GM19468 (cell line): ENCODE results near the gene PQBP1.

Experiments used
- ATAC-seq: cut with Tn5 transposase; IDR thresholded peaks from one replicate; pipeline ENCODE4 v1.9.1; 2021; ENCODE audit warnings: mild to moderate bottlenecking, moderate library complexity, moderate number of reproducible peaks; ENCODE audit not compliant: unreplicated experiment; ENCODE audit errors: extremely low read depth

The PQBP1 gene

DNA sequence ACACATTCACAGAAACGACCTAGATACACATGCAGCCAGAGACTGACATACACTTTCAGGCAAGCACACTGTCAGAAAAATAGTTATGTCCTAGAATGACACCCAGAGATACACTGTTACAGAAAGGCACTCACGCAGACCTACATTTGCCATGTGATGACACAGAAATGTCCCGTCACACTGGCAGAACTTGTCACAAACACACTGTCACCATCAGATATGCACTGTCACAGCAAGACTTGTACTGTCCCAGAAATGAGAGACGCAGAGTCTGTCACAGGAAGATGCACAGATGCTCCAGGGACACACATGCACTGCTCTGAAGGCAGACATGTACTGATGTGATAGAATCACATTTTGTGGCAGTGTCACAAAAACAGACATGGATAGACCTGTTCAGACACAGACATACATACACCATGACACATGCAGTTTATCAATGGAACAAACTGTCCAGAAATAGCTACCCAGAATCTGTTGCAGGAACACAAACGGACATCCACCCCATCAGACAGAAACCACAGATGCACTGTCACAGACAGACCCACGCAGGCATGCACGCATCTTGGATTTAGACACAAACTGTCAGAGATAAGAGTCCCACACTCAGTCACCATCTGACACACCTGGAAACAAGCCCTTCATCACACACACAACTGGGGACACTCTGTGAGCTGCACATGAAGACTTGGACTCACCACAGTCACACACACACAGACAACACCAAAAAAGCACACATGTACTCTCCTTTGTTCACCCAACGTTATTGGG is 22.4 kb downstream of the PQBP1 start:
- no peak for ATAC-seq

DNA sequence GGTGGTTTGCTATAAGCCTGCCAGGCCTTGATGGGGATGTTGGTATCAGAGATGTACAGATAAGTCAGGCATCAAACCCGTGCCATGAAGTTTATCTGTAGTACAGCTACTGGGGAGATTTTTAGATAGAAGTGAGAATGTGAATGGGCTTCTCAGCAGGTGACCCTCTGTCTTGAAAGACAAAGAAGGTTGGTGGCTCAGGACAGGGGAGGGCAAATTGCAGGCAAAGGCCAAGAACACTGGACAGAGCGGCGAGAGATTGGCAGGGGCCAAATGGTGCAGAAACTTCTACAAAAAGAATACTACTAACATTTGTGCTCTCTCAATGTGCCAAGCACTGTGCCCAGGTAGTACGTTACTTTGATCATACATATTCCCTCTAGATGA is 23.0 kb downstream of the PQBP1 start:
- no peak for ATAC-seq

DNA sequence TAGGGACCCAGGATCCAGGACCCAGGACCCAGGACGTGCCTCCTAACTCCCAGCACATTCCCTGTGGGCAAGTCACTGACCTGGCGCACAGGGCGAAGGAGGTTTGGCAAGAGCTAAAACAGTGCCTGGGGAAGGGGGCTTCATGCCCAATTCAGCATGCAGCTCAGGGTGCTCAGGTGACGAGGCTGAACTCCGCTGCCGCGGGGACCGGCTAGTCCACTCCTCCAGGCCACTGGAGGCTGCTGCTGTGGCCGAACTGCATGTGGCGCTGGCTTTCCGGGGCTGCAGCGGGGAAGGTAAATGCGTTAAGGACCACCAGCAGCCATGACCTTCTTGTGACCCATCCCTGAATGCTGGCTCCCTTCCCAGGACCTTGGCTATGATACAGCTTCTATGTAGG is 26.0 kb downstream of the PQBP1 start:
- no peak for ATAC-seq

DNA sequence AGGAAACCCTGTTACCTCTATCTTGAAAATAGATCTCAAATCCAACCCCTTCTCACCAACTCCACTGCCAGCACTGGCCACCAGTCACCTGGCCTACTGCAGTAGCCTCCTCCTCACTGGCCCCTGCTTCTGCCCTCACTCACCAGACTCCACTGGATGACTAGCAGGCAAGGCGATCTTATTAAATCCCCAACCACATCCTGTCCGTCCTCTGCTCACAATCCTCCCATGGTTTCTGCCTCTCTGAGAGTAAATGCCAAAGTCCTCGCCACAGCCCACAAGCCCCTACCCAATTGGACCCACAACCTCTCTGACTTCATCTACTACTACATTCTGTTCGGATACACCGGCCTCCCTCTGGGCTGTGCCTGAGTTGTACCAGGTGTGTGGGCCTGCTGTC is 26.5 kb downstream of the PQBP1 start:
- ATAC-seq, result no peak

DNA sequence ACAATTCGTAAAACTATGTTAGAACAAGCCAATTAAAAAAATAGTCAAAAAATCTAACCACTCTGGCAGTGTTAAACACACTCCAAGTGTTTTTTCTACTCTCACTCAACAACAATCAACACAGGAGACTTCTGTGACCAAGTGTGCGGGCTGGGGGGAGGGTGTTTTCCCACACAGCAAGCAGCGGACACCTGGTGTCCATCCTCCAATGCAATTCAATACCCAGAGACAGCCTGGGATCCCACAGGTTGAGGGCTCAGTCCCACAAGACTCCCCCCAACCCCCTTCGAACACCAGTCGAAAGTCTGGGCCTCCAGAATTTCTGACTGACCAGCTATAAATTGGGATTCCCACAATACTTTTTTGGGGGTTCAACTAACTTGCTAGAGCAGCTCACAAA is 29.4 kb downstream of the PQBP1 start:
- no peak for ATAC-seq

DNA sequence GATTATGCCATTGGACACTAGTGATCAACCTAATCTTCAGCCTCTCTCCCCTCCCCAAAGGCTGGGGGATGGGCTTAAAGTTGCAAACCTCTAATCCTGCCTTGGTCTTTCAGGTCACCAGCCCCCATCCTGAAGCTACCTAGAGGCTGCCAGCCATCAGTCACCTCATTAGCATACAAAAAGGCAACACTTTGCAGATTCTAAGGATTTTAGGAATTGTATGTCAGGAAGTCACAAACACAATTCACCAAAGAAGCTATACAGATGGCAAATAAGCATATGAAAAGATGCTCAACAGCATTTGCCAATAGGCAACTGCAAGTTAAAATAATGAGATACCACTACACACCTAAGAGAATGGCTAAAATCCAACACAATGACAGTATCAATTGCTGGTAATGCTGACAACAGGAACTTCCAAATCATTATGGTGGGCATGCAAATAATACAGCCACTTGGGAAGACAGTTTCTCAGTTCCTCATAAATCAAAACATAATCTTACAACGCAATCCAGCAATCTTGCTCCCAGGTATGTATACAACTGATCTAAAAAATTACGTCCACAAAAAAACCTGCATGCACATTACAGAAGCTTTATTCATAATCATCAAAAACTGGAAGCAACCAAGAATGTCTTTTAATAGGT is 30.1 kb downstream of the PQBP1 start:
- ATAC-seq, result no peak

DNA sequence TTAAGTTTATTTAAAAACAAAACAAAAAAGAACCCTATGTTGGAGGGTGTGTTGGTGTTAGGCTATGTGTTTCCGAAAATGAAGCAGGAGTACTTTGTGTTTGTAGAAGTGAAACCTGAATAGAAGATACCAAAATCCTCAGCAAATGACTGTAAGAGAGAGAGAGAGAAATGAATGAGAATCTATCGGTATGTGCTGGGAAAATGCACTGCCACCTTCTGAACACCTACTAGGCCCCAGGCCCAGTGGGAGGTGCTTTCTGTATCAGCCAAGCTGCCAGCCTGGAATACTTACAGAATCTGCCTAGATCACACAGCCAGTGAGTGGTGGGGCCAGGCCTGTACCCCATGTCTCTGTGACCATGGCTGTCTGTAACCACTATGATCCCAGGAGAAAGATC is 36.0 kb downstream of the PQBP1 start:
- no peak for ATAC-seq

DNA sequence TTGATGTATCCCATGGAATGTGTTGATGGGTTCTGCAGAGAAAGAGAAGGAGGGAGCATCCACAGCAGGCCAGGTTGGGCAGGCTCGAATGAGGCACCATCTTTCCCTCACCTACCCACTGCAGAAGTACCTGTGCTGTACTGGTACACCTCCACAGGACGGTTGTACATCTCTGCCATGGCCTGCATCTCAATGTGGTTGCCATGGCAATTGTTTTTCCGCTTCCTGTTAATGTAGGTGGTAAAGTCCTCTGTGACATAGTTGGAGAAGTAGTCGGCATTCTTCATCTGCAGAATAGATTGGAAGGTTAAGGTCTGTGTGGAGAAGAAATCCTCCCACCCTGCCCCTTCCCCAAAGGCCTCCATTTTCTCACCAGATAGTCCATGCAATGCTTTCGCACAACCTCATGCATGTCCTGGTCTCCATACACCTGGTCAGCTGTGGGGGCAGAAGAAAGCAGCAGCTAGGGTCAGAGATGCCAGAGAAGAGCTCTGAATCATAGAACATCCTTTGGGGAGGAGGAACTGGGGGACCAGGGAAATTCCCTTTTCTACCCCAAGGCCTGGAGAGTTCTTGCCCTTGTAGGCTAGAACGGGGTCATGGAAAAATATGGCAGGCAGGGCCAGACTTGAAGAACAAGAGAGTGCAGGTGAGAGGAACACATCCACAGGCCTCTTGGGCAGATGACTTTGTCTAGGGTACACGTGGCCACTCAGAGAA is 37.0 kb downstream of the PQBP1 start:
- ATAC-seq, result no peak

DNA sequence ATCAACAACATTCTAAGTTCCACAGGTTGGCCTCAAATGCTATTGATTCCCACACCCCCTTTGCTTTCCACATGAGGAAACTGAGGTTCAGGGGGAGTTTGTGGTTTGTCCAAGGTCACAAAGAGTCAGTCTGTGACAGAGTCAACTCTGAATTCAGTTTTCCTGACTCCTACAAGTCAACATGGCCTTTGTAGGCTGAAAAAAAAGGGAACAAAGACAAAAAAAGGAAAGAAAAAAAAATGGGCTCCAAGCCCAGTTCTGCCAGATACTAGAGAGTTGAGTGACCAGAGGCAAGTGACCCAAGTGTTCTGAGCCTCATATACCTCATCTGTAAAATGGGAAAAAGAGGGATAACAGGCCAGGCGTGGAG is 37.6 kb downstream of the PQBP1 start:
- no peak for ATAC-seq

DNA sequence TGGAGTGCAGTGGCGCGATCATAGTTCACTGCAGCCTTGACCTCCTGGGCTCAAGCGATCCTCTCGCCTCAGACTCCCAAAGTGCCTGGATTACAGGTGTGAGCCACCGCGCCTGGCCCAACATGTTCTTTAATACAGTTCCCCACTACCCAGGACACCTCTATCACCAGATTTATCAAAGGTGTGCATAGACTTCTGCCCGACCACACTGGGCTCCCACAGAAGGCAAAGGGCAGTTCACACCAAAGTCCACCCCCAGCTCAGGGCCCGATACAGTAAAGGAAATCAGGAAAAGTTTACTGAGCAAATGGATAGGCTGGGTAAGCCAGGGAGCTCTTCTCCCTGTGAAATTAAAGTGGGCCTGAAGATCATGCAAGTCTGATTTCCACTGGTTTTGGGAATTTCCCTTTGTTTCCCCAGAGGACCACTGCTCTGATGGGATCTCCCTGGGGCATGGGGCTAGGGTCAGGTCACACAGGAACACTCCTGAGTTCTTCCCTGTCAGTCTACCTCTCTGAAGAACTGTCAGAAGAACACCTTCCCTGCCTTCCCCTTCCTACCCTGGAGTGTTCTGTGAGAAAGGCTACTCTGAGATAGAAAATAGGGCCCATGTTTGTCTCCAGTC is 38.8 kb downstream of the PQBP1 start:
- ATAC-seq, result no peak

DNA sequence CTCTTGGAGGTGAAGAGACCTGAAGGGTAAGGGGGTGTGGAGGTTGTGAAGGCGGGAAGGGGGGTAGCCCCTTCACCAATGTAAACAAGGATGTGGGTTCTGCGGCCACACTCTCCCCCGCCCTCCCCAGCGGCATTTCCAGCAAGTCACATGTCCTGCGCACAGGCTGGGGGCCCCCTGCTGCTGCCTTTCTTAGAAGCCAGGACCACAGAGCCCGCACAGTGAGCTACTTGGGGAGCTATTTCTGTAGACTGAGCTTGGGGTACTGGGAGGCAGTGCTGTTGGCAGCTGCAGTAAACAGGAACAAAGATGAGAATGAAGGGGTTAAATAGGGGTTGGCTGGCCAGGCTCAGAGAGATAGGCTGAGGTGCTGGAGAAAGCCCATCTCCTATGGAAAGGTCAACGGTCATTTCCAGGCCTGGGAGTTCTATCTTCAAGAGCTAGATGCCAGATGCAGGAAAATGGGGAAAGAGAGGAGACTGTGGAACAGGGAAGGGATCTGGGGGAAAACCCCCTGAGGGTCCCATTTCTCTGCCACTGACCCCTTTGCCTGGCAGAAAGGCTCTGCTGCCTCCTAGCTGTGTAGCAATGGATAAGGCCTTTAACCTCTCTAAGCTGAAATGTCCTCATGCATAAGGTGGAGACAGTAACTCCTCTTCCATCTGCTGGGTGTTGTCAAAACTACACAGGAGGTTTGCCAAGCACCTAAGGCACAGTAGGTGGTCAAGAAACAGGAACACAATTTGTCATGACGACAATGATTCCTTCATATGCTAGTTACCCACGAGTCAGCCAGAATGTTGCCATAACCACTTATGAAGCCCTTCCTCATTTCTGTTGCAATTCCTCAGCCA is 39.6 kb downstream of the PQBP1 start:
- peak; percentile 21 for ATAC-seq

DNA sequence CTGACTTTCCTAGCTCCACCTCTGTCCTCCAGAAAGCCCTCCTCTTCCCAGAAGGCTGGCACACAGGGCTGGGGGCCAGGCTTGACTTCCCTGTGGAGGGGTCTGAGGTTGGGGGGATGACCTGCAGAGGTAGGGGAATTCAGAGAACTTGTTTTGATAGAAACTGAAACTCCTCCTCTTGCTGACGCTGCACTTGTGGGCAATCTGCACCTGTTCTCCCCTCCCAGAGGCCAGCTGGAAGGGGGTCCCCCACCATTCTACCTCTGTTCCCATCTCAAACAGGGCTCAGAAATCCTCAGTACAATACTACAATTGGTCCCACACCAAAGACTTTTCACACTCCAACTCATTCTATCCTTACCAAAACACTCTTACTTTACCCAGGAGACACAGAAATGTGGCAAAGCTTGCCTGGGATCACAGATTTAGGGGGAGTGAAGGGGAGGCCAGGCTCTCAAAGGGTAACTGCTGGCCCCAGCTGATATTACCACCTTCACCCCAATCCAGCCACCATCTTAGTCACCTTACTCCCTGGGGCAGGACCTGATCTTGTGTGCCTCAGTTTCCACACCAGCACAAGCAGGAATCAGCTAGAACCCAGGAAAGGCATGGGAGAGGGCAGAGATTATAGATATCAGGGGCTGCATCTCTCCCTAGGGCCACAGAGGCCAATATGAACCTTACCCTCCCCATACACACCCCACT is 41.1 kb downstream of the PQBP1 start:
- peak; percentile 57 for ATAC-seq

DNA sequence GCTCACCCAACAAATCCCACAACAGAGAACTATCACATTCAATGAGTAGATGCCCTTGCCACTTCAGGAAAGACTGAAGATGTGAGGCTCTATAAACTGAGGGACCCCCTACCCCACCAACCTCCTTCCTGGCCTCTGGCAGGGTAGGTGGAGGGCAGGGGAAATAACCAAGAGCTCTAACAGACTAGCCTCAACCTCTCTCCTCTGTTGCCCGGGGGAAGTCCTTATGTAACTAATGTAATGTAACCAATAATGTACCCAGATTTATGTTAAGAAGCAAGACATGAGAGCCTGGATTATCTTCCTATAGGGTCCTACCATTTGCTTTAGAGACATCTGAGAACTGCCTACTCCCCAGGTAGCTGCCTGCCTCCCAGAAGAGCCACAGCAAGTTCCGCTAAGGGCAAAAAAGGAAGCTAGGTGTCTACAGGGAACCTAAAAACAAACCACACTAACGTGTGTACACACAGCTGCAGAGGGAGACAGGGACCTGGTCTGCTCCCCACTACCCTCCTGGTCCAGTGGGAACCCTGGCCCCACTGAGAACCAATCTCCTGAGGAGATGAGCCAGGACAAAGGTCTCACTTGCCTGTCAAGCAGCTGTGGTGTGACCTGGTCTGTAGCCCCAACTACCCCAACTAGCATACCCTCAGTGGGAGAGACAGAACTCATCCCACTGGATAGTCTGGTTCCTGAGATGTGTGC is 41.9 kb downstream of the PQBP1 start:
- ATAC-seq, result no peak

DNA sequence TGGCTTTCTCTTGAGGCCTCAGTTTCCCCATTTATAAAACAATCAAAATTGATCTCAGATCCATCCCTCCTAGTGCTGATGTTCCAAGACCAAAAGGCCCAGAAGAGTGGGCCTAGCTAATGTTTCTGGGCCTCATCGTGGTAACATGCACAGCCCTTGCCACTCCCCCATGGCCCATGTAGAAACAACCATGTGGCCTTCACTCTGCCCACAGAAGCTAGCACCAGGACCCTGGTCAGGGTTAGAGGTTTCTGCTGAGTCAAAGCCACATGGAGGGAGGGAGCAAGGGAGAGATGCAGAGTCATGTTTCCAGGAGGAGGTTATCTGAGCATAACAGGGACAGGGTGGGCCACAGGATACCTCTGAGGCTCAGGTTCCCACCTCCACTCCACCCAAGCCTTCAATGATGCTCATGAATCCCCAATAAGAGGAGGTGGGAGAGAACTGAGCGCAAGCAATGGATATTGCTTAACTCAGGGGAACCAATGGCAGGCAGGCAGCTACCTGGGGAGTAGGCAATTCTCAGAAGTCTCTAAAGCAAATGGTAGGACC is 42.8 kb downstream of the PQBP1 start:
- ATAC-seq, result no peak

DNA sequence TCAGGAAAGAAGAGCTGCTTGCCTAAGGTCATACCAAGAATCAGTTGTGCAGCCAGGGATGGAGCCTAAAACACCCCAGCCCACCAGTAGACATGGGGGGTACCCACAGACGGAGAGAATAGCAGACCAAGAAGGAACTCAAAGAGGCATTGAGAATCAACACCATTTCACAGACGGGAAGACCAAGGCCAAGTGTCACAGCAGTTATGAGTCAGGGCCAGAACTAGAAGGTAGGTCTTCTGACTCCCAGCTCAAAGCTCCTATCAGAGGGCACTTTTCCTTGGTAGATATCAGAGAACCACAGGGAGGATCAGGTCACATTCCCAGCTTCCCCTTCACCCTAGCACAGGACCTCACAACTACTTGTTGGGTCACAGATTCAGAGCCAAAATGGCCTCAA is 45.2 kb downstream of the PQBP1 start:
- ATAC-seq, result no peak

DNA sequence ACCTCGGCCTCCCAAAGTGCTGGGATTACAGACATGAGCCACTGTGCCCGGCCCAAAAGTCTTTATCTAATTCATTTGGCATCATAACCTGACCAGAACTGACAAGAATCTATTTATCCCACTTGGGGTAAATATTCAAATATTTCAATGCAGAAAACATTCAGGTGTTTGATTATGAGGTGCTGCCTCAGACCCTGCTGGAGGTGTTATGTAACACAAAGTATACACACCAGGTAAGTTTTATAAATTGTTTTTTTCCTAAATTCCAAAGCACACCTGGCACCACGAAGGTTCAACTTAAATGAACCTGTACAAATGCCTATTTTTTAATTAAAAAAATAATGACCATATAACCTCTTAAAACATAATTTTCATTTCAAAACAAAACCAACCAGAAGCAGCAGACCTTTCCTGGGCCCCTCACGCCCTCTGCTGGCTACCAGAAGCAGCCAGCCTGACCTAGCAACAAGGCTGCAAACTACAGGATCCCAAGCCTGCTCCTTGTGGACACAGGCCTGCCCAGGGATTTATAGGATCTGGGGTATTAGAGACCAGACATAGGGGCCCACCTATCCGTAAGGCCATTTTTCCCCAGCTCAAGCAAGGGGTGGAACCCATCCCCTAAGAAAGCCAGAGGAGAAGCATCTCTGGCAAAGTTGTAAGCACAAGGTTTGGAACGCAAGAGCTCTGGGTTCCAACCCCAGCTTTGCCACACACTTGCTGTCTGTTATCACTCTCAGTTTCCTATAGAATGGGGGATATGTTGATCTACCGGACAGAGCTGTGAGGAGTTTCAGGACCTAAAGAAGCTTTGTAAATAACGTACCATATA is 48.0 kb downstream of the PQBP1 start:
- no peak for ATAC-seq

DNA sequence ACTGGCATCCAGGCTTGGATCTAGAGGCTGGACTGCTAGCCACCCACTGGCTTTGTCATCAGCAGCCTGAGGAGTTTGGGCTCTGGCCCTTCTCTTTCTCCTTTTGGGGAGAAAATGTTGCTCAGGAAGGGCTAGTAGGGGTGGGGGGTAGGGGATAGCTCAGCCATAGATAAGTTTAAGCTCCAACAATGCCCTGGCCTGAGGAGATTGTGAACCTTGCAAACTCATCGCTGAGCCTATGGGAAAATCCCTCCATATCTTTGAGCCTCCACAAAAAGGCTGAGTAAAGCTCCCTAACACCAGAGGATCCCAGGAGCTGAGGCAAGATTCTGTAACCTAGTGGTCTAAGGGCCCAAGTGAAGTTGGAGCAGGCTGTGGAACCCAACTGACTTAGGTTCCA is 50.9 kb downstream of the PQBP1 start:
- ATAC-seq, result no peak
